ENCODE results near the gene CAPN11.
"Not testable (repeated sequence)": the region's sequence is repeated elsewhere in the genome, so short reads cannot be mapped to it uniquely, and the experiment has no call there.

CAPN11 gene

DNA sequence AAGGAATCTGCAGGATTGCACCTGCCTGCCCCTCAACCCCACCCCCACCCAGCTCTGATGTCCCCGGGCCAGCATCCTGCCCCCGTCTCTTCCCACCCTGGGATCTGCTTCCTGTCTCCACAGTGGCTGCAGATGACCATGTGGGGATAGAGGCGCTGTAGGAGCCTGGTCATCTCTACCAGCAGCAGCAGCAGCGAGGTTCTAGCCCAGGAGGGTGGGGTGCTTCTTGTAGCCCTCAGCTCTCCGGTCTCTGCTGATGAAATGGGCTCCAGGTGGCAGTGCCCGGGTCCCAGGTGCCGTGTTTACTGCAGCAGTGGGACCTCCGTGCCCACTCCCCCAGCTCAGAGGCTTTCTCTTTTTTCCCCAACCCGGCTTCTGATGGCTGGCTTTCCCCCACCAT, 25.2 kb downstream of the CAPN11 start:
- no peak for DNase-seq

DNA sequence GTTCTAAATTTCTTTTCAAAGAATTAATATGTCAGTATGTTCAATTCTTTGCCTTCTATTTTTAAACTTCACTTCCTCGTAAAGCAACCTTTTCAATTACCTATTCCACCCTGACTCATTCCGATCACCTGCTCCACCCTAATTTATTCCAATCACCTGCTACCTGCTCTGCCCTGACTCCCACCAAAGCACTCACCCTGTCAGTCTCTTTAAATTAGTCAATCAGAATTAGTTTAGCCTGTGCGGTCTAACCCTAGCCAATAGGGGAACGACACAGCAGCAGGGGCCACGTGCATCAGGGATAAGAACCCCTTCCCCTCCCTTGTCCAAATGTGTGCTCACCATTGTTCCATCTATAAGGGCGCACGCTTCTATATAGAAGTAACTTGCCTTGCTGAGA, 26.7 kb downstream of the CAPN11 start:
- not testable (repeated sequence) for DNase-seq

- DNase-seq, result no peak
These were observed 27.5 kb downstream of the CAPN11 start for GRCh38 chr6:44185953-44186634.

DNA sequence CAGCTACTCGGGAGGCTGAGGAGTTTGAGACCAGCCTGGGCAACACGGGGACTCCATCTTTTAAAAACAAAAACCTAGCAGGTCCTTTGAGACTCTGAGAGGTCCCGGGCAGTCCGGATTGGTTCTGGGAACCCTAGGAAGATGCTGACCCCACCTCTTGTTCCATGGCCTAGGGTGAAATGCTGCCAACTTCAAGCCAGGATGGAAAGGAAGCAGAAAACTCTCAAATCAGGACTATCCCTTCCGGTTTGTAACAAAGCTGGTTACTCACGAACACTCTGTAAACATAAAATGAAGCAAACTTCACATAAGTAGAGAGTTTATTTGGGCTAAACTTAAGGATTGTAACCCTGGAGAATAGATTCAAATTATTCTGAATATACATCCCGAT, 28.0 kb downstream of the CAPN11 start:
- DNase-seq, result no peak

DNA sequence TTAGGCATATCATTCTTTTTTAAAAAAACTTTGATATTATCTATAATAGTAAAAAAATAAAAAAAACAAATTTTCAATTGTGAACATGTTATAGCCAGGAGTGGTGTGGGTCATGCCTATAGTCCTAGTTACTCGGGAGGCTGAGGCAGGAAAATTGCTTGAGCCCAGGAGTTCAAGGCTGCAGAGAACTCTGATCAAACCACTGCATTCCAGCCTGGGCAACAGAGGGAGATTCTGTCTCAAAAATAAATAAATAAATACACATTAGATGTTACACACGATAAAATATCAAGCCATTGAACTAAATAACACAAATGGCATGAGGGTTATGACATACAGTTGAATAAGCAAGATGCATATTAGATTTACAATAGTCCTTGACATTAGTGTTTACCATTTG, 30.2 kb downstream of the CAPN11 start:
- DNase-seq, result no peak

DNA sequence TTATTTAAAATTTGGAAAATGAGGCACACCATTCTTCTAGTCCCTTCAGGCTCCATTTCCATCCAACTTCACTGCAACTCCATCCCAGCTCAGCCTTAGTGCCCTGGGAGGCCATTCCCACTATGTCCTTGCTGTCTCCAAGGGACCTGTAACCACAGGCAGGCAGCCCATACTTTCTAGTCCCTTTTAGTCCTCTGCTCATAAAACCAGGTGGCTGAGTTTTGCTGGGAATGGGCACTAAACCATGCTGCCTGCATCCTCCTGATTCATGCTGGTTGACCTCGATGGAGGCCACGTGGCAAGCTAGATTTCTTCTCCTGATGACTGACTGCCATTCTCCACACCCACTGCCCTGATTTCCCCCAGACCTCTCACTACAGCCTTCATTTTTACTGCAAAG, 30.6 kb downstream of the CAPN11 start:
- DNase-seq, result no peak

- DNase-seq, result no peak
These were observed 32.1 kb downstream of the CAPN11 start for GRCh38 chr6:44190715-44191114.

DNA sequence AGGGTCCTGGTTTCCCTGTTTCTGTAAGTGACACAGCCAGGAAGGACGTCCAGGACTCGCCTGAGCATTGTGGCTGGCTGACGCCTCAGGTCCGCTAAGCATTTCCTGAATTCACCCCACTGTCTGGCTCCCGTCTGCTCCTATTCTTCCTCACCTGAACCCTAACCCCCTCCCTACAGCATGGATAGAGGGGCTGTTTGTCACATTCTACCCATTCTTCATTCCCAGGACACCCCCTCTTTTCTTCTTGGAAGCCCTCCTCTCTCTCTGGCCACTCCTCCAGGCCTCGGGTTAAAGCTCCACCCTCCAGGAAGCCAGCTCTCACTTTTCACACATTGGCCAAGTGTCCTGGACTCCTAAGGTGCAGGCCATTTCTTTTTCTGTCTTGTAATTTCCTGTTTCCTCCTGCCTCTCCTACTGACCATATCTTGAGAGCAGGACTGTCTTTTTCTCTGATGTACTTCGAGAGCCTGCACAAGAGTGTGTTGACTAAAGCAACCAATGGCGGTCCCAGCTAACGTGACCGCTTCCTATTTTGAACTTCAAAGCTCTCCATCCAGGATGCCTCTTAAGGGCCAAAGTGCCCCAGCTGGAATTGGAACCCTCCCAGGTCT, 33.9 kb downstream of the CAPN11 start:
- DNase-seq, result no peak

GRCh38 chr6:44193307-44193910, 34.8 kb downstream of the CAPN11 start:
- no peak for DNase-seq

DNA sequence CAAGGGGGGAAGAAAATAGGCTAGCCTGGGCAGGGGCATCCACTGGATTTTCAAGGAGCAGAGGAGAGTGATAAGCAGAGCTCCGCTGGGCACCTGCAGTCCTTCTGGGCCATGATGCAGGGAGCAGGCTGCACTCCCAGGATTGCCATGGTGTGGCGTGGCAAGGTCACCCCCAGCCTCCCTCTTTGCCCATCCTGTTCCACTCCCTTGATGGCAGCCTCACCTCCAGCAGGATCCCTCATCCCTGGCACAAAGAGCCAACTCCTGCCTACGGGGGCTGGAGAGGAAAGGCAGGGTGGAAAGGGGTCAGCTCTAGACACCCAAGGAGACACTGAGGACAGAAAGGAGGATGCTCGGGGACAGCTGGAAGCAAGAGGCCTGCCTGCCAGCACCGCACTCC, 35.7 kb downstream of the CAPN11 start:
- no peak for DNase-seq

- DNase-seq, result not testable (repeated sequence)
These were observed 37.7 kb downstream of the CAPN11 start for GRCh38 chr6:44196351-44196750.

DNA sequence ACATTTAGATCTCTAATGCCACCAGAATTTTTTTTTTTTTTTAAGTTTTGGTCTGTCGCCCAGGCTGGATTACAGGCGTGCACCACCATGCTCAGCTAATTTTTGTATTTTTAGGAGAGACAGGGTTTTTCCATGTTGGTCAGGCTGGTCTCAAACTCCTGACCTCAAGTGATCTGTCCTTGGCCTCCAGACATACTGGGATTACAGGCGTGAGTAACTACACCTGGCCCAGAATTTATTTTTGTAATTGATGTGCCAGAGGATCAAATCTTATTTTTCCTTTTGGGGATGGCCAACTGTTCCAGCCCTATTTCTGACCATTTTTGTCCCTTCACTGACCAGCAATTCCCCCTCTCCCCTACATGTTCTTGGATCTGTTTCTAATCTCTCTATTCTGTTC, 40.1 kb downstream of the CAPN11 start:
- DNase-seq, result no peak

DNA sequence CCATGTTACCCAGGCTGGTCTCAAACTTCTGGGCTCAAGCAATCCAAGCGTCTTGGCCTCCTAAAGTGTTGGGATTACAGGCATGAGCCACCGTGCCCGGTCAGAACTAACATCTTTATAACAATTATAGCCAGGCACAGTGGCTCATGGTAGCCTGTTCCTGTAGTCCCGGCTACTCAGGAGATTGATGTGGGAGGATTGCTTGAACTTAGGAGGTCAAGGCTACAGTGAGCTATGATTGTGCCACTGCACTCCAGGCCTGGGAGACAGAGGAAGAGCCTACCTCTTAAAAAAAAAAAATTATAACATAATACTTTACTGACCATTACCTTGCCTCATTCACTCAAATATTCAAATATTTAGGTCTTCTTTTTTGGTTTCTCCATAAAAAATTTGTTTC, 41.3 kb downstream of the CAPN11 start:
- DNase-seq, result no peak

GRCh38 chr6:44201200-44201599, 42.6 kb downstream of the CAPN11 start:
- DNase-seq, result no peak

GRCh38 chr6:44201638-44202303, 43.2 kb downstream of the CAPN11 start:
- no peak for DNase-seq

DNA sequence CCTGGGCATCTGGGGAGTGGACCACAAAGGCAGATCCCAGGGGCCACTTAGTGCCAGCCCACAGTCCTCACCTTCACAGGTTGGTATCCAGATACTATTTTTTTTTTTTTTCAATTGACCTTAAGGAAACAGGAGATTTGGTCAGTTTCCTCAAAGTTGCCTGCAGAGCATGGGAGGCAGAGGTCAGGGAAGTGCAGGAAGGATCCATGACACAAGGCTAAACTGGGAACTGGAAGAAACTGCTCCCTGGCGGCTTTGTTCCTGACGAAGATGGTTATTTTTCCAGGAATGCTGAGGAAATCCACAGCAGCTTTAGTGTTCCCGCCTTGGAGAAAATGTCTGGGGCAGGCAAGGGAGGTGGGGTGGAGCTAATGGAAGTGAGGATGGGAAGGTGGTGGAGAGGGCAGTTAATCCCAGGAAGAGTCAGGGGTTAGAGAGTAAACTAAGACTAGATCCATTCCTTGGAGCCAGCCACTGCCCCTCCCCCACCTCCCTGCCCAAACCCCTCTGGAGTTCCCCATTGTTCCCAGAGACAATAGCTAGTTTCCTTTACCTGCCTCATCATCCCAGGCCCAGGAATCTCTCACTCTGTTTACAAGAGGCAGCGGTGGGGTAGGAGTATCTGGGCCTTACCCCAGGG, 43.8 kb downstream of the CAPN11 start:
- DNase-seq, result no peak

DNA sequence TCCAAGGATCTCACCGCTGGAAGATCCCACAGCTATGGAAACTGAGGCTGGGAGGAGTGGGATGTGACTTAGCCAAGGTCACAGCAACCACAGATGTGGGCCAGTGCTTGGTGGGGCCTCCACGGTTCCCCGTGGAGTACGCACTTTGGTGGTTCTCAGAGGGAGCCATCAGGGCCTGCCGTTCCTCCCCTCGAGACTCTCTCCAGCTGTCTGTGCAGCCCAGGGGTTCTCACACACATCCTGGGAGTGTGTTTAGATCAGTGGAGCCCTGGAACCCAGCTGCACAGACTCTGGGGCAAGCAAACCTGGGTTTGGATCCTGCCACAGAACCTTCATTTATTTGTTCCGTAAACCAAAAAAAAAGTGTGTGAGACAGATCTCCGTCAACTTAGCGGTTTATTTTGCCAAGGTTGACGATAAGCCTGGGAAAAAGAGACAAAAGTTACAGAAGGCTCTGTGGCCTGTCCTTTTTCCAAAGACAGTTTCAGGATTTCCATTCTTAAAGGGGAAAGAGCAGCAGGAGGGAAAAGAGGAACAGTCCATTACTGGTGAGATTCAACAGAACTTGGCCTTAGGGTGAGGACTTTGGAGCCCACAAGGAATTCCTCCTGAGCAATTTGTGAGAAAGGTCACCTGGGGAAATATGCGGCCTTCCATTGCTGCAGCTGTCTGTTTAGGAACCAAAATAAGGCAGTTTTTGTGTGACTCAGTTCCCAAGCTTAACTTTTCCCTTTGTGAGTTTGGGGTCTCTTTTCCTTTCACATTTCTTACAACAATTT, 44.5 kb downstream of the CAPN11 start:
- DNase-seq, result no peak

DNA sequence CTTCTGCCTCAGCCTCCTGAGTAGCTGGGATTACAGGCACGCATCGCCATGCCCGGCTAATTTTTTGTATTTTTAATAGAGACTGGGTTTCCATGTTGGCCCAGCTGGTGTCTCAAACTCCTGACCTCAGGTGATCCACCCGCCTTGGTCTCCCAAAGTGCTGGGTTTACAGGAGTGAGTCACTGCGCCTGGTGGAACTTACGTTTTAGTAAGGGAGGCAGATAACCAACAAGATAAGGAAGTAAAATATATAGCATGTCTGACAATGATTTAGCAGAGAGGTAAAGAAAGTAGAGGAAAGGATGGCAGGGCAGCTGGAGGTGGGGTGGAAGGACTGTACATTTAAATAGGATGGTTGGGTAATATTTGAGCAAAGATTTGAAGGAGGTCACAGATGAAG, 45.3 kb downstream of the CAPN11 start:
- no peak for DNase-seq

- DNase-seq, result no peak
These were observed 49.3 kb downstream of the CAPN11 start for GRCh38 chr6:44207966-44208365.

- DNase-seq, result no peak
These were observed 52.7 kb downstream of the CAPN11 start for GRCh38 chr6:44211284-44211683.

GRCh38 chr6:44214307-44214706, 55.7 kb downstream of the CAPN11 start:
- no peak for DNase-seq

DNA sequence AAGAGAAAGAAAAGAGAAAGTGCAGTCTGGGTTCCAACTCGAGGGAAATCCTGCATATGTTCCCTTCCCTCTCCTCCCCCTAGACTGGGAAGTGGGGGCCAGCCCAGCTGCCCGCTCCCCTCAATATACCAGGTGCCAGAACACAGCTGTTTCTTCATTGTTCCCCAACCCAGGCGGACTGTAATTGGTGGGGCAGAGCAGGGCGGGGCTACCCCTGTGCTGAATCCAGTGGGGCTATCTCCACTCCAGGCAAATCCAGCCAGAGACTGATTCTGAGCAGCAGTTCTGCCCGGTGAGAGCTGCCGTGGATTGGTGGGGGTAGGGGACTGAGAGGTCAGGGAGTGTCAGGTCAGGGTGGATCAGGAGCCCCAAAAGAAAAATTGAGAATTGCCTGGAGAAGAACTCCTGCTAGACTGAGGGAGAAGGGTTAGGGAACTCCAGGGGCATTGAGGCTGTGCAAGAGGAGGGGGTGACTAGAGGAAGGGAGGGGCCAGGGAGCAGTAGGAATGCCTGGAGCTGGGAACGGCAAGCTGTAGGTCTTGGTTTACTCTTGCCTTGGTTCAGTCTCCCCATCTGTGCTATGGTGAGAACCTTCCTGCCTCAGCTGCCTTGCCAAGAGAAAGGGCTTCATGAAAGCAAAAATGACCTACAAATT, 58.2 kb downstream of the CAPN11 start, which contains the start of gene MYMX:
Gene MYMX (plus strand): TSS at position 250 of the 655 bp plus-strand sequence. CDS start 546 bp downstream, outside the sequence.
- no peak for DNase-seq
